ENCODE results near the gene RNF175. TPM values are rescaled to one million over a fixed set of nuclear protein-coding genes. Genes with fewer than 3 reads are reported as not detected.

RNF175 gene
- polyA plus RNA-seq, 1 donor from 2014 or later, result 30.1 TPM

DNA sequence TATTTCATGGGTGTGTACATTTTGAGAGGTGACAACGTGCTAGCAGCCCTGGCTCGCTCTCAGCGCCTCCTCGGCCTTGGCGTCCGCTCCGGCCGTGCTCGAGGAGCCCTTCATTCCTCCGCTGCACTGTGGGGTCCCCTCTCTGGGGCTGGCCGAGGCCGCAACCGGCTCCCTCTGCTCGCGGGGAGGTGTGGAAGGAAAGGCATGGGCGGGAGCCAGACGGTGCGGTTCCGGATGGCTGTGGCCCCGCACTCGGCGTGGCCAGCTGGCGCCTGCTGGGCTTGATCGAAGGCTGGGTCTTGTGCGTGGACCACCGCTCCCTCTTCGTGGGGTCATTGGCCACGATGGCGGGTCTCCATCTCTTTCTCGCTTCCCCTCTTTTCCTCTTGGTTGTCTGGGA is 46.2 kb upstream of the RNF175 start:
- no peak overlapping the region for H3K9ac ChIP-seq (ENCODE audit: low read length)
- H3K4me2 ChIP-seq (ENCODE audit: low read length), result no peak overlapping the region
- H2AFZ ChIP-seq (ENCODE audit: low read depth, low read length), result no peak overlapping the region
- H3F3A ChIP-seq (ENCODE audit: insufficient read depth, low read length, poor library complexity, severe bottlenecking), result no peaks in the 10 kb centered on the region
- no peaks in the 10 kb centered on the region for H4K20me1 ChIP-seq (ENCODE audit: insufficient read depth)
- no peak for TF ChIP-seq REST (IDR thresholded peaks at IDR 0.05; ENCODE audit: borderline replicate concordance)
- no peak for TF ChIP-seq EZH2 (IDR thresholded peaks at IDR 0.05; ENCODE audit: borderline replicate concordance, insufficient read depth, low read length, poor library complexity, severe bottlenecking)
- no peak for TF ChIP-seq POLR2AphosphoS5 (IDR thresholded peaks at IDR 0.05)
- TF ChIP-seq MXI1 (conservative IDR thresholded peaks at IDR 0.05; ENCODE audit: poor library complexity, severe bottlenecking), result no peak
- no peak for TF ChIP-seq SMC3 (conservative IDR thresholded peaks at IDR 0.05; ENCODE audit: poor library complexity)
- TF ChIP-seq RAD21 (conservative IDR thresholded peaks at IDR 0.05), result no peak
- TF ChIP-seq TAF1 (IDR thresholded peaks at IDR 0.05; ENCODE audit: low read depth), result no peak
- TF ChIP-seq CTCF (IDR thresholded peaks at IDR 0.05; ENCODE audit: poor library complexity, severe bottlenecking), result no peak
- TF ChIP-seq EP300 (conservative IDR thresholded peaks at IDR 0.05; ENCODE audit: poor library complexity, severe bottlenecking), result no peak
- no peaks in the 10 kb centered on the region for H3K9me3 ChIP-seq (ENCODE audit: low read length)
- H3K9me2 ChIP-seq (ENCODE audit: insufficient read depth, low read length), result no peaks in the 10 kb centered on the region
- H3K79me2 ChIP-seq (replicated peaks; ENCODE audit: insufficient read depth, low read length), result no peaks in the 10 kb centered on the region
- no peaks in the 10 kb centered on the region for H3K27me3 ChIP-seq (ENCODE audit: insufficient read depth, low read depth, low read length)
- H3K27ac ChIP-seq (ENCODE audit: low read length), result no peak overlapping the region
- H3K4me3 ChIP-seq (ENCODE audit: low read length), result no peak overlapping the region
- H3K36me3 ChIP-seq (ENCODE audit: insufficient read depth, low read length), result no peaks in the 10 kb centered on the region

DNA sequence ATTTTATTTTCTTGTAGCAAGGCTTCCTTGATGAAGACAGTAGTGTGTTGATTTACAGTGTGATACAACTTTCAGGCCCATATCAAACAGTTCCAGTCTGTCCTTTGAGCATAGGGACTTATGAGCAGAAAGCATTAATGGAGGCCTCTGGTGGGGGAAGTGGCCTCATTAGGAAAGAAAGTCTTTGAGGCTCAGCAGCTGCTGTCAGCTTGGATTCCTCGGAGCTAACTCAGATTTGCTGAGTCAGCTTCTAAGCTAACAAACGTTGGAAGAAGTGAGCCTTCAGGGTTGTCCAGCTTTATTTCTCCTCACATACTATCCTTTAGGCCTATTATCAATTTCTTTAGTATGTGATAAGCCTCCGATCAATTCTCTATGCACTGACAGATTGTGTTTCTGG is 44.9 kb upstream of the RNF175 start:
- H3F3A ChIP-seq (ENCODE audit: insufficient read depth, low read length, poor library complexity, severe bottlenecking), result no peaks in the 10 kb centered on the region

More for the DNA sequence above, 44.9 kb upstream of the RNF175 start:
- Histone ChIP-seq H3K9me2 (ENCODE audit: insufficient read depth, low read length) (no peaks in the 10 kb centered on the region), H3K27me3 (ENCODE audit: insufficient read depth, low read depth, low read length) (no peaks in the 10 kb centered on the region), H4K20me1 (ENCODE audit: insufficient read depth) (no peaks in the 10 kb centered on the region), H3K9ac (ENCODE audit: low read length) (no peak overlapping the region), H3K4me2 (ENCODE audit: low read length) (no peak overlapping the region), H3K27ac (ENCODE audit: low read length) (no peak overlapping the region), H3K36me3 (ENCODE audit: insufficient read depth, low read length) (no peaks in the 10 kb centered on the region), H3K79me2 (replicated peaks; ENCODE audit: insufficient read depth, low read length) (no peaks in the 10 kb centered on the region), H3K9me3 (ENCODE audit: low read length) (no peaks in the 10 kb centered on the region), H2AFZ (ENCODE audit: low read depth, low read length) (no peak overlapping the region), H3K4me3 (ENCODE audit: low read length) (no peak overlapping the region)
- TF ChIP-seq POLR2AphosphoS5 (IDR thresholded peaks at IDR 0.05), result no peak
- TF ChIP-seq RAD21 (conservative IDR thresholded peaks at IDR 0.05), result no peak
- TF ChIP-seq SMC3 (conservative IDR thresholded peaks at IDR 0.05; ENCODE audit: poor library complexity), result no peak
- no peak for TF ChIP-seq TAF1 (IDR thresholded peaks at IDR 0.05; ENCODE audit: low read depth)
- TF ChIP-seq EZH2 (IDR thresholded peaks at IDR 0.05; ENCODE audit: borderline replicate concordance, insufficient read depth, low read length, poor library complexity, severe bottlenecking), result no peak
- TF ChIP-seq EP300 (conservative IDR thresholded peaks at IDR 0.05; ENCODE audit: poor library complexity, severe bottlenecking), result no peak
- no peak for TF ChIP-seq CTCF (IDR thresholded peaks at IDR 0.05; ENCODE audit: poor library complexity, severe bottlenecking)
- no peak for TF ChIP-seq REST (IDR thresholded peaks at IDR 0.05; ENCODE audit: borderline replicate concordance)
- no peak for TF ChIP-seq MXI1 (conservative IDR thresholded peaks at IDR 0.05; ENCODE audit: poor library complexity, severe bottlenecking)

Data from neural cell (in vitro differentiated cells).